Endothelial cell of umbilical vein (primary cell): Measurements from ENCODE around the gene TBC1D5. TPM values are rescaled to one million over a fixed set of nuclear protein-coding genes. Genes with fewer than 3 reads are reported as not detected.

Experiments used
- BruUV-seq: library from RNA; stranded (reverse); fragments of 400-500 nt; replicated peaks from 2 replicates; lab custom pipeline; 2021; lab: Mats Ljungman, UMichigan
- CTCF ChIA-PET: fragments of 300-600, 350-600 bp; sonication (Branson Sonifier 250); formaldehyde crosslinking; loops from one replicate; lab custom pipeline; 2021; ENCODE audit warnings: antibody characterized with exemption, inconsistent platforms; lab: Charles Lee
- POLR2A ChIA-PET: fragments of 300-600, 350-600 bp; sonication (Branson Sonifier 250); formaldehyde crosslinking; loops from one replicate; lab custom pipeline; 2021; ENCODE audit warnings: antibody characterized with exemption, inconsistent platforms; lab: Charles Lee
- DNase-seq: peaks from one replicate; pipeline ENCODE4 v3.0.0-alpha.2; 2011; ENCODE audit warnings: low read depth, low spot score
- FAIRE-seq: peaks from 2 replicates; lab custom pipeline; 2011; peaks lifted over from hg19 to GRCh38; lab: Jason Lieb, UNC
- H2AFZ ChIP-seq: 2 replicates; pipeline ENCODE4 v1.6.0; 2012; ENCODE audit warnings: low read depth, low read length, control low read depth, inconsistent platforms
- H3K27ac ChIP-seq: 2 replicates; pipeline ENCODE4 v1.5.1; 2011; ENCODE audit warnings: low read depth, mild to moderate bottlenecking, control low read depth, low read length, moderate library complexity; ENCODE audit not compliant: insufficient read depth
- H3K27me3 ChIP-seq, 2 experiments: 2 replicates each; pipeline versions ENCODE4 v1.6.0 to v1.6.1; 2011; ENCODE audit warnings: low read length in 2 of 2, mixed read lengths in 1 of 2; ENCODE audit not compliant: control insufficient read depth in 2 of 2, insufficient read depth in 2 of 2
- H3K36me3 ChIP-seq, 2 experiments: 2 replicates in 1 of 2; 3 replicates in 1 of 2; pipeline ENCODE4 v1.5.1; 2011; ENCODE audit warnings: low read length in 2 of 2, mild to moderate bottlenecking in 1 of 2, moderate library complexity in 1 of 2; ENCODE audit not compliant: control insufficient read depth in 2 of 2, insufficient read depth in 2 of 2; ENCODE audit errors: extremely low read depth in 1 of 2
- H3K4me1 ChIP-seq: 3 replicates; pipeline ENCODE4 v1.5.1; 2011; ENCODE audit warnings: mild to moderate bottlenecking, low read length; ENCODE audit not compliant: control insufficient read depth, insufficient read depth; ENCODE audit errors: extremely low read depth
- H3K4me2 ChIP-seq: 2 replicates; pipeline ENCODE4 v1.6.1; 2011; ENCODE audit warnings: low read length, control low read depth, mixed read lengths; ENCODE audit not compliant: insufficient read depth
- H3K4me3 ChIP-seq, 3 experiments: fragments of 200-600 bp in 1 of 3; sonication (generic), shearing (Covaris generic) in 1 of 3; replicated peaks in 1 of 3; 2 replicates each; pipeline ENCODE4 v1.5.1; 2011 to 2016; ENCODE audit warnings: control low read depth in 3 of 3, low read length in 3 of 3, mild to moderate bottlenecking in 2 of 3, inconsistent platforms in 1 of 3, low read depth in 1 of 3, moderate library complexity in 1 of 3; ENCODE audit not compliant: insufficient read depth in 1 of 3
- H3K79me2 ChIP-seq: 2 replicates; pipeline ENCODE4 v1.6.0; 2012; ENCODE audit warnings: low read length, inconsistent platforms; ENCODE audit not compliant: control insufficient read depth, insufficient read depth
- H3K9ac ChIP-seq: replicated peaks from 2 replicates; pipeline ENCODE3; 2011; ENCODE audit warnings: low read length, control low read depth; ENCODE audit not compliant: insufficient read depth; ENCODE audit errors: extremely low read depth
- H3K9me1 ChIP-seq: replicated peaks from 3 replicates; pipeline ENCODE4 v1.6.0; 2011; ENCODE audit warnings: mild to moderate bottlenecking, low read length; ENCODE audit not compliant: control insufficient read depth, insufficient read depth; ENCODE audit errors: extremely low read depth
- H3K9me3 ChIP-seq: replicated peaks from 2 replicates; pipeline ENCODE4 v1.5.1; 2012; ENCODE audit warnings: low read length, inconsistent platforms; ENCODE audit not compliant: control insufficient read depth, insufficient read depth
- H4K20me1 ChIP-seq: replicated peaks from 2 replicates; pipeline ENCODE3; 2011; ENCODE audit warnings: mild to moderate bottlenecking, low read length; ENCODE audit not compliant: control insufficient read depth, insufficient read depth; ENCODE audit errors: extremely low read depth
- EZH2 ChIP-seq: IDR thresholded peaks from 2 replicates; pipeline ENCODE4 v1.6.1; 2012; ENCODE audit warnings: borderline replicate concordance, low read depth, mild to moderate bottlenecking, moderate library complexity, low read length, inconsistent platforms; ENCODE audit not compliant: severe bottlenecking
- FOS ChIP-seq: IDR thresholded peaks from 2 replicates; pipeline ENCODE4 v1.6.1; 2011; ENCODE audit warnings: mild to moderate bottlenecking, low read length, moderate library complexity, borderline replicate concordance; ENCODE audit not compliant: insufficient read depth
- GATA2 ChIP-seq: IDR thresholded peaks from 2 replicates; pipeline ENCODE4 v1.7.0; 2011; ENCODE audit warnings: low read depth, mild to moderate bottlenecking, moderate library complexity, mixed read lengths, low read length; ENCODE audit not compliant: insufficient read length, insufficient read depth
- JUN ChIP-seq: IDR thresholded peaks from 2 replicates; pipeline ENCODE4 v1.6.1; 2011; ENCODE audit warnings: borderline replicate concordance, low read depth; ENCODE audit not compliant: insufficient read length, insufficient read depth
- MYC ChIP-seq: IDR thresholded peaks from one replicate; pipeline ENCODE4 v1.6.1; 2011; ENCODE audit warnings: mild to moderate bottlenecking, low read depth, low read length
- POLR2A ChIP-seq: IDR thresholded peaks from 2 replicates; pipeline ENCODE4 v1.6.1; 2012; ENCODE audit warnings: low read depth, mild to moderate bottlenecking, control low read depth, low read length
- POLR2AphosphoS5 ChIP-seq: IDR thresholded peaks from 2 replicates; pipeline ENCODE4 v1.6.1; 2012; ENCODE audit warnings: low read depth, mild to moderate bottlenecking, control low read depth, low read length, moderate library complexity; ENCODE audit not compliant: insufficient read depth
- dilution Hi-C: fragments of 300-500 bp; cut with MboI; formaldehyde crosslinking; loops from one replicate; pipeline ENCODE4 v1.15.0; 2019; ENCODE audit warnings: low sequenced_read_pairs; ENCODE audit not compliant: extremely low pct_ligation_motif_present
- intact Hi-C: fragments of 100-400 bp; cut with micrococcal nuclease; formaldehyde crosslinking; loops from one replicate; pipeline ENCODE4 v1.10.0; 2022
- polyA plus RNA-seq, 4 experiments: library from polyadenylated mRNA; depleted of rRNA in 3 of 4; stranded (reverse) in 3 of 4; unstranded in 1 of 4; fragments of >200 nt; gene quantifications; 2 replicates each; pipeline versions ENCODE4 v1.2.1 to v1.2.3, GENCODE V29; 2011 to 2012; ENCODE audit warnings: missing spikeins in 1 of 4
- total RNA-seq: library from RNA; stranded (reverse); gene quantifications from 2 replicates; pipeline ENCODE4 v1.2.3, GENCODE V29; 2021
- TF ChIP-seq, protein P1 (sequence below): IDR thresholded peaks from 2 replicates; pipeline ENCODE4 v1.6.1; 2011; ENCODE audit not compliant: insufficient read depth, insufficient read length
- TF ChIP-seq, protein P2 (sequence below), 2 donors: IDR thresholded peaks; 1 replicate in 1 of 2; 2 replicates in 1 of 2; pipeline ENCODE4 v1.5.1; 2011; ENCODE audit warnings: low read length in 2 of 2, mild to moderate bottlenecking in 2 of 2, moderate library complexity in 2 of 2, control low read depth in 1 of 2, inconsistent platforms in 1 of 2, low read depth in 1 of 2; ENCODE audit not compliant: insufficient read depth in 1 of 2; ENCODE audit errors: extremely low read depth in 1 of 2

Gene TBC1D5
- total and polyA plus RNA-seq, 2 donors (not counting 3 experiments of a cell fraction or from before 2014, with no cell fraction given) = 17.5 to 44.7 TPM

DNA sequence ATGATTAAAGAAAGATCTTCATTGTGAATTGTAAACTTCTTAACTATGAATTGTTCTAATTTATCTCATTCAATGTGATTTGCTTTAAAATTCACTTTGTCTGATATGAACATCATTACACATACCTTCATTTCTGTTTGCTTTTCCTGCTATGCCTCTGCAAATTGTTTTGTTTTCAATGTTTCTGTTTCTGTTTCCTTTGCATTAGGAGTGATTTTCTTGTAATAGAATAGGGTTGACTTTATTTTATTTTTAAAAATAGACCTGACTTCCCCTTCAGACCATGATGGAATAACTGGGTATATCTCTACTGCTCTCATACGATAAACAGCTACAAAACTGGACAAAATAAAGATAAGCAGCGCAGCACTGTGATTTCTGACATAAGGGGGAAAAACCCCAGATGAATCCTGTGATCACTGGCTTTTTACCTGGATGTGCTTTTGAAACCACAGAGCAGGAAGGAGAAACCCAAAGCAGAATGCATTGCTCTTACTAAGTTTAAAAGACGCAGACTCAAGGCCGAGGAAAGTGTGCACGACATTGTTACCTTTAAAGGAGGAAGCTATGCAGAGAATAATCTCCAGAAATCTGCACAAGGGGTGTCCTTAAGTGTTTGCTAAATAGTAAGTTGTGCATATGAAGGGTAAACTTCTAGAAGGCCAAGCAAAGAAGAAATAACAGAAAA, 420.2 kb downstream of the TBC1D5 start:
- no peak for FAIRE-seq
- dilution Hi-C loops = no loop called here
- no TSS peak for BruUV-seq
- DNase-seq = no peak
- no peaks in the 10 kb centered on the region for H3K79me2 ChIP-seq
- no peak overlapping the region for H2AFZ ChIP-seq
- CTCF ChIA-PET = interaction anchor here (1.2 kb wide), 1 partner anchor 12 kb away, joined by 4 read pairs; no protein-coding TSS in a partner anchor
- no peaks in the 10 kb centered on the region for H4K20me1 ChIP-seq
- H3K36me3 ChIP-seq = no peaks in the 10 kb centered on the region
- intact Hi-C loops = no loop called here
- H3K9me1 ChIP-seq = no peaks in the 10 kb centered on the region
- H3K27me3 ChIP-seq = no peaks in the 10 kb centered on the region
- TF ChIP-seq FOS = no peak
- no peak for TF ChIP-seq POLR2AphosphoS5
- TF ChIP-seq MYC = no peak
- no peak for TF ChIP-seq EZH2
- TF ChIP-seq, protein P1, sequence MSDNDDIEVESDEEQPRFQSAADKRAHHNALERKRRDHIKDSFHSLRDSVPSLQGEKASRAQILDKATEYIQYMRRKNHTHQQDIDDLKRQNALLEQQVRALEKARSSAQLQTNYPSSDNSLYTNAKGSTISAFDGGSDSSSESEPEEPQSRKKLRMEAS = no peak
- TF ChIP-seq, protein P2, sequence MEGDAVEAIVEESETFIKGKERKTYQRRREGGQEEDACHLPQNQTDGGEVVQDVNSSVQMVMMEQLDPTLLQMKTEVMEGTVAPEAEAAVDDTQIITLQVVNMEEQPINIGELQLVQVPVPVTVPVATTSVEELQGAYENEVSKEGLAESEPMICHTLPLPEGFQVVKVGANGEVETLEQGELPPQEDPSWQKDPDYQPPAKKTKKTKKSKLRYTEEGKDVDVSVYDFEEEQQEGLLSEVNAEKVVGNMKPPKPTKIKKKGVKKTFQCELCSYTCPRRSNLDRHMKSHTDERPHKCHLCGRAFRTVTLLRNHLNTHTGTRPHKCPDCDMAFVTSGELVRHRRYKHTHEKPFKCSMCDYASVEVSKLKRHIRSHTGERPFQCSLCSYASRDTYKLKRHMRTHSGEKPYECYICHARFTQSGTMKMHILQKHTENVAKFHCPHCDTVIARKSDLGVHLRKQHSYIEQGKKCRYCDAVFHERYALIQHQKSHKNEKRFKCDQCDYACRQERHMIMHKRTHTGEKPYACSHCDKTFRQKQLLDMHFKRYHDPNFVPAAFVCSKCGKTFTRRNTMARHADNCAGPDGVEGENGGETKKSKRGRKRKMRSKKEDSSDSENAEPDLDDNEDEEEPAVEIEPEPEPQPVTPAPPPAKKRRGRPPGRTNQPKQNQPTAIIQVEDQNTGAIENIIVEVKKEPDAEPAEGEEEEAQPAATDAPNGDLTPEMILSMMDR (IDR thresholded peaks at IDR 0.05; ENCODE audit: extremely low read depth in 1 of 2, insufficient read depth in 1 of 2, low read depth in 1 of 2, low read length in 2 of 2) = no peak
- TF ChIP-seq POLR2A = no peak
- TF ChIP-seq JUN = no peak
- no peak for TF ChIP-seq GATA2
- POLR2A ChIA-PET = no interaction called here
- no peaks in the 10 kb centered on the region for H3K9me3 ChIP-seq
- H3K4me1 ChIP-seq = no peaks in the 10 kb centered on the region
- no peak overlapping the region for H3K4me2 ChIP-seq
- no peak overlapping the region for H3K4me3 ChIP-seq
- H3K27ac ChIP-seq = no peak overlapping the region
- no peak overlapping the region for H3K9ac ChIP-seq
